NOMO-1 treated with DMSO at 0.1 percent for 48 hours (cell line): ENCODE measurements around the gene UPF3A.
"Not testable (repeated sequence)": the region's sequence is repeated elsewhere in the genome, so short reads cannot be mapped to it uniquely, and the experiment has no call there.

Experiments
- DNase-seq: peaks from one replicate; lab custom pipeline; 2025; ENCODE audit not compliant: unreplicated experiment; lab: John Stamatoyannopoulos, UW

The UPF3A gene

DNA sequence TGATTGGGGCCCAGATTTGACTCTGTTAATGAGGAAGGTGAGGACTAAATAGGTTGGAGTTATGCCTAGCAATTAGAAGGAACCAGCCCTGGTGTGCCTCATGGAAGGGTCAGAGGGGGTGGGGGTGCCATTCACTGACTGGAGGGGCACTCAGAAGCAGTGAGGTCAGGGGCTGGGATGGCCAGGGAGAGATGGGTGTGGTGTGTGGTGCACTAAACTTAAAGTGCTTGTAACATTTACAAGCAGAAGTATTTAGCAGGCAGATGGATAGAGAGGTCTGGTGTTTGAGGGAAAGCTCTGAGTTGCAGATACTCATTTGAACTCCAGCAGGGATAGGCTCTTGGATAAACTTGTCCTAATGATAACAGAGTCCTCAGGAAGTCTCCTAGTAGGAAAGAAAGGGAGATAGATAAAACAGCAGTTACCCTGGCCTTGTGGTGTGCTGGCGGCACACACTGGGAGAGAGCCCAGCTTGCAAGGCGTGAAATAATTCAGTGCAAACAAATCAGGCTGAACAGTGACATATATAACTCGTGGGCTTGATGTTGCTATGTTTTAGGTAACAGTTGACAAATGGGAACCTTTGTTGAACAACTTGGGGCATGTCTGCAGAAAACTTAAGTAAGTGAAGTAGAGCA is 20.0 kb upstream of the UPF3A start:
- no peak for DNase-seq

DNA sequence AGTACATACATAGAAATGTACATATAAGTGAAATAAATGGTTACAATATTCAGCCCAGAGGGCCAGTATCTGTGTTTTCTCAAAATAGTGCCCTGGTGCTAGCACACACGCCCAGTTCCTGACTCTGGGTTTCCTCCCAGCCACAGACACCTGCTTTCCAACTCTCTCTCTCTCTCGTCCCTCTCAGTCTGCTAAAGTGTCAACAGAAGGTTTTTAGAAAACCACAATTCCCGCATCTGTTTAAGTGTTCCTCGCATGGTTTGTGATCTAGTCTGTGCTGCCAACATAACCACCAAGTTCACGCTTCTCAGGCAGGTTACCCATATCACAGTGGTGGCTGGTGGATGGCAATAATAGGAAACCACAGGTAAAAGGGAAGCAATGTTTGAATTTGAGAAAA is 17.8 kb upstream of the UPF3A start:
- no peak for DNase-seq

DNA sequence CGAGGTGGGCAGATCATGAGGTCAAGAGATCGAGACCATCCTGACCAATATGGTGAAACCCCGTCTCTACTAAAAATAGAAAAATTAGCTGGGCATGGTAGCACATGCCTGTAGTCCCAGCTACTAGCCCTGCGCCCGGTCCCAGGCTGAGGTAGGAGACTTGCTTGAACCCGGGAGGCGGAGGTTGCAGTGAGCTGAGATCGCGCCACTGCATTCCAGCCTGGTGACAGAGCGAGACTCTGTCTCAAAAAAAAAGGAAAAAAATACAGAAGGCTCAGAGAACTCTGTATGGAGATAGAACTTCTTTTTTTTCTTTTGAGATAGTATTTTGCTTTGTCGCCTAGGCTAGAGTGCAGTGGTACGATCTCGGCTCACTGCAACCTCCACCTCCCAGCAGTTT is 17.1 kb upstream of the UPF3A start:
- DNase-seq, result not testable (repeated sequence)

DNA sequence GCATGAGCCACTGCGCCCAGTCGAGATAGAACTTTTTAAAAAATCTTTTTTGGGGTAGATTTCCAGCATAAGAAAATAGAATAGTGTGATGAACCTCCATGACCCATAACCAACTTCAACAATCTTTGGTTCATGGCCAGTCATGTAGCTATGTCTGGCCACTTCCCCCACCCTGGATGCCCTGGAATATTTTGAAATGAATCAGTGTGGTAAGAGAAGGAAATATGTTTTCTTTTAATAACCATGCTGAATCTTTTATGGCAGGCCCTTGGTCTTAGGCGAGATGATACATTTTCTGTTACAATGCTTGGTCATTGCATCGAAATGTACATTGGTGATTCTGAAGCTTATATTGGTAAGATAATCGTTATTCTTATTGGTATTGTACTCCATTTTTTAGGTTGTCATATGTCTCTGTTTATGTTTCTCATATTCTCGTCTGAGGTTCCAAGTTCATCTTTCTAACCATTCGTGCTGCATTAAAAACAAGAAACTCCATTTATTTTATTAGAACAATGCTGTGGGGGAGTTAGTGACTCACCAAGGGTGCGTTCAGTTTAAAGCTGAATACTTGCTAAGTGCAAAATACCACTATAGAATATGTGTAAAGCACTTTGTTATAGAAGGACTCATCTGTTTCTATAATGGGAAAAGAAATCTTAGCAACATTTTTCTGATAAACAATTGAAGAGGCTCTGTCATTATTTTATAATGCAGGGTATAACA is 16.4 kb upstream of the UPF3A start:
- DNase-seq, result no peak

DNA sequence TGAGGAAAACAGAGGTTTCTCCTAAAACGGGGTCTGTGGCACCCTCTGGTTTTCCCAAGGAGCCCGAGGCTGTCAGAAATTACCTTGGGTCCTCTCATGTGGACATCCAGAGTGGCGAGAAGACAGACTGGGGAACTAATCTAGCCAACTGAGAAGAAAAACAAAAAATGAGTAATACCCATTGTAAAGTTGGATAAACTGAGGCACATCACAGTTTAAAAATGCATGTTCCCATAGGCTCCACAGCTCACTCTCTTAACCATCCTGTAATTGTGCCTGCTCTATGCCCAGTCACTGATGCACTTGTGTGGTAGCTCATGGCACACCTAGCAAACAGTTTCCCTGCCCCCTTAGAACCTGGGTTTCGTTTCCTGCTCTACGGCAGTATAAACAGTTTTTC is 15.2 kb upstream of the UPF3A start:
- no peak for DNase-seq

DNA sequence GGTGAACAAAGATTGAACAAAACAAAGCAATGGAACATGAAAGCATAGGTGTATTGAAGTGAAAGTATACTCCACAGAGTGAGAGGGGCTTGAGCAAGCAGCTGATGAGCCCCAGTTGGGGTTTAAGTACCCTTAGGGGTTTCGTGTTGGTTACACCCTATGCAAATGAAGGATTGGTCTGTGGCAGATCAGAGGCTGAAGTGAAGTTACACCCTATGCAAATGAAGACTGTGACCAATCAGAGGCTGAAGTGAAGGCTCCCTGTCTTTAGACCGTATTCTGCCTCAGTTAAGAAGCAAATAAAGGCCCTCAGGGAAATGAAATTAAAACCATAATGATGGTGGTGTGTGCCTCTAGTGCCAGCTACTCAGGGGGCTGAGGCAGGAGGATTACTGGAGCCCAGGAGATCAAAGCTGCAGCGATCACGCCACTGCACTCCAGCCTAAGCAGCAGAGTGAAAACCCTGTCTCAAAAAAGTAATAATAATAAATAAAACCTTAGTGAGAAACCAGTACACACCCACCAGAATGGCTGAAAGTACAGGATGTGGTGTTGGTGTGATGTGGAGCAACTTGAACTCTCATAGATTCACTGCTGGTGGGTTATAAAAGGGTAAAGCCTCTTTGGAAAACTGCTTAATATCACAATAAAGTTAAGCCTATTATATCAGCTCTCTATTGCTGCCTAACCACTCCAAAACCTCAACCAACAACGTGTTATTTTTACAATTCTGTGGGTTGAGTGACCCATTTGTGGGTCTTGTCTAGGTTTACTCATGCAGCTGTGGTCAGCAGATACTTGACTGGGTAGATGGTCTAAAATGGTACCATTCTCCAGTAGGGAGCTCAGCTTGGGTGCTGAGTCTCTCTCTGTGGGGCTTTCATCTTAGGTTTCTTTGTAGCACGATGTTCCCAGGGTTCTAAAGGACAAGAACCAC is 12.8 kb upstream of the UPF3A start:
- no peak for DNase-seq

DNA sequence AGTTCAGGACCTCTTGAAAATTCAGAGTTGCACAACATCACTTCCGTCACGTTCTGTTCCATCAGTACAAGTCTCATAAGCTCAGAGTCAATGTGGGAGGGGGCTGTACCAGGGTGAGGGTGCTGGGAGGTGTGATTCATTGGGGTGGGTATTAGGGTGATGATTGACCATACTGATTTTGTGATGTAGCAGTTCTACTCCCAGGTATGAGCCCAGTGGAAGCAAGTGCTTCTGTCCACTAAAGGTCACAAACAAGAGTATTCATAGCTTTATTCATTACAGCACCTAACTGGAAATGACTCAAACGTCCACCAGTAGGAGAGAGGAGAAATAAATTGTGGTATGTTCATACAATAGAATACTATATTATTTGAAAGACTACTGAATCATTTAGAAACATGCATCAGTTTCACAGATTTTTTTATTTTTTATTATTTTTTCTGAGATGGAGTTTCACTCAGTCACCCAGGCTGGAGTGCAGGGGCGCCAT is 12.1 kb upstream of the UPF3A start:
- DNase-seq, result no peak

DNA sequence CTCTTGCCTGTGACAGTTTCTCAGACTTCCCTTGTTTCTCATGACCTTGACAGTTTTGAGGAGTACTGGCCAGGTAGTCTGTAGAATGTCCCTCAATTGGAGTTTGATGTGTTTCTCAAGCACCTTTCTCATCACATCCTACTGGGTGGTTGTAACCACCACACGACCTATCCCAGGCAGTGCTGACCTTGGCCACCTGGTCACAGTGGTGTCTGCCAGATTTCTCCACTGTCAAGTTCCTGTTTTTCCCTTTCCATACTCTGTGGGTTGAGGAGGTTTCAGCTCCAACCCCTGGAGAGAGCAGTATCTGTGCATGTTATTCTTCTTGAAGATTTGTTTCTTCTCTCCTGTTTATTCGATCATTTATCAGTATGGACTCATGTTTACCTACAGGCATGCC is 8.4 kb upstream of the UPF3A start:
- no peak for DNase-seq

DNA sequence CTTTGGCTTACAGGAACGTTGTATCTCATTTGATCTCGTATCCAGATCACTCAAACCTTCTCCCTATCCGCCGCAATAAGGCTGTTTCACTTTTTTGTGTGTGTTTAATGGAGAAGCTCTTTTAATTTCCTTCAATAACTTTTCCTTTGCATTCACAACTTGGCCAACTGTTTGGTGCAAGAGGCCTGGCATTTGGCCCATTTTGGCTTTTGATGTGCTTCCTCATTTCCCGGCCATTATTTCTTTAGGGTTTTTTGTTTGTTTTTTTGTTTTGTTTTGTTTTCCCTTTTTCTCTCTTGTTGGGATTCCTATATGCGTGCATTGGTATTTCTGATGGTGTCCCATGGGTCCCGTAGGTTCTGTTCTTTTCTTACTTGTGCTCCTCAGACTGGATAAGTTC is 6.1 kb upstream of the UPF3A start:
- DNase-seq, result no peak

DNA sequence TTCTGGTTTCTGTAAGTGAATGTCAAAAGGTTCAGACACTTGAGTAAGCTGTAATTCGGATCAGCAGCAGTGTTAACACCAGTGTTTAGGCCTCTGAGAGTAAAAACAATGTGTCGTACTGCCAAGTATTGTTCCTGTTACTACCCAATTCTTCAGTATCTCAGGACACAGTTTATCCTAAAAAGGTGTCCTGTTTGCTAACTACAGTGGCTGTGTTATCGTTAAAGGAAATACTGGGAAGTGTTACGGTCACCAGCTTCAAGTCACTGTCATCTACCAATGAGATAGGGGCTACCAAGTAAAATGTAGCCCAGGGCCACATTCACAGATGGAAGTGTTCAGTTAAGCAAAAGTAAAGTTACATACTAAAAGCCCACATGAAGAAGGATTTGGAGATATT is 2.3 kb upstream of the UPF3A start:
- no peak for DNase-seq

DNA sequence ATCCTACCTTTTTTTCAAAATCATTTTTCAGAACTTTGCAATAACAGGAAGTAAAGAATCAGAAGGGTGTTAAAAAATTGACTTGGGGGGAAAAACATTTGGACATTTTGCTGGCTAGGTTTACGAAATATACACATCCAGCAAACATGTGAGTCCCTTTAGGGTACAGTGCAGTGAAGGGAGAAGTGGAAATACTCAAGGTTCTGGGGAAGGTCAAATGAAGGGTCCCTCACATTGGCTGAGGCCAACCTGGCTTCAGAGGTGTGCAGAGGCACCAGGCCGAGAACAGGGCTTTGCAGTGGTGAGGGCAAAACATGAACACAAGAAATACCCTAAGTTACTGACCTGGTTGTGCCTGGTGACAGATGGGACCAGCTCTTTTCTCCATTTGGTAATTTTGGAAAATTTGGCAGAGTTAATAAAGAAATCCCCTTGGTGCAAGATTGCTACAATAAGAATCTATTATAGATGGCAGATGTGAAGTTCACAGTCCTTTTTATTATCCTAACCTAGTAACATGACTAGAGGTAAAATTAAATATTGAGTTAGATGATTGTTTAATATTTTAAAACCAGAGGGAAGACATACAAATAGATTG is 1.5 kb upstream of the UPF3A start:
- DNase-seq, result no peak

DNA sequence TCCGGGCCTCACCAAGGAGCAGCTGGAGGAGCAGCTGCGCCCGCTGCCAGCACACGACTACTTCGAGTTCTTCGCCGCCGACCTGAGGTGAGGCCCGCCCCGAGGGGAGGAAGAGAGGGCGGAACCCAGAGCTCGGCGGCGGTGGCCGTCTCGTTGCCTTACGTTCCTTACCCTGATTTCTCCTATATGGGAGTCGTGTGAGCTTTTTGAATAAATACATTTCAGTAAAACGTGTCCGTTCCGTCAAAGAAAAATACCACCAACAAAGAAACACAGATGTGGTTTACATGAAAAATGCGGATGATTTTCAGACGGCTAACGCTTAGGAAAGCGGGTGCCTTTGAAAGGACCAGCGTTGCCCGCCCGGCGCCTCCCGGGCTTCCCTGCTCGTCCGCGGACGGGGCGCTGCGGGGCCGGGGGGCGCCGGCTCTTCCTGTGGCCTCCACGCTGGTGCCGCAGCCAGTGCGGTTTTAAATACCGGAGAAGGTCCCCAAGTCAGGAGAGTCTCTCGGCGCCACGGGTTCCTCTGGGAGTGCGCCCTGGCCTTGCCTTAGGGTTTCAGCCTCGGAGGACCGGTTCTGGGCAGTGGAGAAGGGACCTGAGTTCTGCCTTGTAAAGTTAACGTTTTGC is 755 bp downstream of the UPF3A start:
- peak; percentile 61 for DNase-seq

DNA sequence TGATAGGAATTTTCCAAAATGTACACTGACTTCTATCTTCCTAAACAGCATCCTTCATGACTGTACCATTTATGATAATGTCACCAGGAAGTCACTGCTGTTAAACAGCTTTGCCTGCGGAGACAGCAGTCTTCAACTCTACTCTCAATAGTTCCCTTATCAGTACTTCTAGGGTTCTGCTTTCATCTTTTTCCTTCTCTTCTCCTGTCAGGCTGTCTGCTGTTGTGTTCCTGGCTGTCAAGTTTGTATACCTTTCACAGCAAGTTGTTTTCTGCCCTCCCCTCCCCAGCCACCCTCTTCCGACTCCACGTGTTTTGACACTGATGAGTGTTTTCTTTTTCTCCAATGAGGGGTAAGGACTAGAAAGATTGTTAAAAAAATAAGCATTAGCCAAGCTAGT is 2.2 kb downstream of the UPF3A start:
- DNase-seq, result no peak

DNA sequence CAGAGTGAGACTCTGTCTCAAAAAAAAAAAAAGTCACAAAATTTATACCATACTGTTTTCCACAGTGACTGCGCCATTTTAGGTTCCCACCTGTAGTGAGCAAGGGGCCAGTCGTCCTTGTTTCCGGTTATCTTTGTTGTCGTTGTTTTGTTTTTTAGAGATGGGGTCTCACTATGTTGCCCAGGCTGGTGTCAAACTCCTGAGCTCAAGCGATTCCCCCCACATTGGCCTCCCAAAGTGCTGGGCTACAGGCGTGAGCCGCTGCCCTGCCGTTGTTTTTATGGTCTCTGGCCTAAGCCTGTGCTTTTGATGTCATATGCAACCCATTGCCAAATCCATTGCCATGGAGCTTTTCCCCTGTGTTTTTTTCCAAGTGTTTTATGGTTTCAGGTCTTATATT is 3.3 kb downstream of the UPF3A start:
- no peak for DNase-seq

DNA sequence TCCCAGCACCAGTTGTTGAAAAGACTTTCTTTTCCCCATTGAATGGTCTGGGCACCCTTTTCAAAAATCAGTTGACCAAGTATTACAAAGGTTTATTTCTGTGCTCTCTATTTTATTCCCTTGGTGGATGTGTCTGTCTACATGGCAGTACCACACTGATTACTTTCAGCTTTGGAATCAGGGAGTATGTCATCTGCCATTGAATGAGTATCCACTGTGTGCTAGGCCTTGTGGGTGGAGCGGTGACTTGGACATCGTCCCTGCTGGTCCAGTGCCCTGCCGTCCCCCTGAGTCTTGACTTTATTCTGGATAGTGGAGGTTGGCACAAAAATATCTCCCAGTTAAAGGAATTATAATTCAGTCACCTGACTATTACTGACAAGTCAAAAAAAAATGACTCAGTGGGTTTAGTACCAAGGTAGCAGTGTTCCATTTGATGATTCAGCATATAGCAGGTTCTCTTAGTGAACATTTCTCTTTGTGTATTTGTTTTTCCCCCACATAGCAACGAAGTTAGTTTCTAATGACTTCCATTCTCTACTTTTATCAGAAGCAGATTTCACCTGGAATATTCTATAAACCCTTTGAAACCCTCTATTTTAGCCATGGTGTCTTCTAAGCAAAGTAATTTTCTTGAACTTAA is 3.9 kb downstream of the UPF3A start:
- no peak for DNase-seq

DNA sequence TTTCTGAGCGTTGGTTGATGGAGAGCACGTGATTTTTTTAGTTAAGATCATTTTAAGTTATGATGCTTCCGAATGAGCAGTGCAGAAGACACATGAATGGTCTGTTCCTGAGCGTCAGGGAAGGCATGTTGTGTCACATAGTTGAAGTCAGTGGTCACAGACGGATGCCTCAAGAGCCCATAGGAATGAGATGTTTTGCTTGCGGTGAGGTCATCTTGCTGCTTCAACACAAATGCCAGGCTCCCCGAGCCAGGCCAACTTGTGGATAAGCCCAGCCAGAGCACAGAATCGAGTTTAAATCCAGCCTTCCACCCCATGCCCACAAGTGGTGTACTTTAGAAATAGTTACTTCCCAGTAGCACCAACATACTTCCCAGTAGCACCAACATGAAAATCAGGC is 5.4 kb downstream of the UPF3A start:
- no peak for DNase-seq

DNA sequence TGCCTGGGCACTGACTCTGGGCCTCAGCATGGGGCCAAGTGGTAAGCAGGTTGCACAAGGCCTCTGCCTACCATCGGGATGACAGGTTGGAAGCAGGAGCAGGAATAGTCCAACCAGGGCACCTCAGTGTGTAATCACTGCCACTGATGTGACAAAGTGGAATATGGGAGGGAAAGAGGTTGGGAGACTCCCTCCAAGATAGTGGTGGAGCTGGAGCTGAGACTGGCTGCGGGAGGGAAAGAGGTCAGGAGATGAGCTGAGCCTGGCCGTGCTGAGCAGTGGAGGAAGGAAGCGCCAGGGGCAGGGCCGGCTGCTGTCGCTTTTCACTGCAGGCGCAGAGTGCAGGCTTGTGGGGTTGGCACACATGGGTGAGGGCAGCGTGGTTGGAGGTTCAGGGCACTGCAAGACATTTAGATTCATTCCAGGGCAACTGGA is 6.8 kb downstream of the UPF3A start:
- DNase-seq, result no peak

DNA sequence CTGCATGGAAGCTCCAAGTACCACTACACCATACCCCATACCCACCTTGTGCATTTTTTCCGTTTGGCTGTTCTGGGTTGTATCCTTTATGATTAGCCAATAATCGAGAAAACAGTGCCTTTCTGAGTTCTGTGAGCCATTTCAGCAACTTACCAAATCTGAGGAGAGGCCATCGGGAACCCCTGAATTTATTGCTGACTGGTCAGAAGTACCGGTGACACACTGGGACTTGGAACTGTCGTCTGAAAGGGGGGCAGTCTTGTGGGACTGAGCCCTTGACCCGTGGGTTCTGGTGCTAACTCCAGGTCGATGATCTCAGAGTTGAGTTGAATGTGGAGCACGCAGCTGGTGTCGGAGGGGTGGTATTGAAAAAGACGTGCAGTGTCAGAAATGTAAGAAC is 15.0 kb downstream of the UPF3A start:
- no peak for DNase-seq

DNA sequence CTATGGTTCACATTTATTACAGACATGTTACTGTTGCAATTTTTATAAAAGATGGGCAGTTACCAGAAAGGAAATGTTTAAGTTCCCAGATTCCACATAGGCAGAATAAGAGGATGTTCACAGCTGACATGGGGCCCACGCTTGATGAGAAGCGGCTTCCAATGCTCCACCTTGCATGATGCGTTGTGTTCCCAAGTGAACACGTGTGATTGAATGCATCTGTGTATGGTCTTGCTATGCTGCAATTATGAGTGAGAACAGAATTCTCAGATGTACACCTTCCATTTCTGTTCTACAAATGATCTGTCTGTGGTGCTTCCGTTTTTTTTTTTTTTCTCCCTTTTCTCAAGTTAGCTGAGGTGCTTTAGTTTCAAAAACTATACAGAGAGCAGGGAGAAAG is 15.5 kb downstream of the UPF3A start:
- DNase-seq, result no peak

DNA sequence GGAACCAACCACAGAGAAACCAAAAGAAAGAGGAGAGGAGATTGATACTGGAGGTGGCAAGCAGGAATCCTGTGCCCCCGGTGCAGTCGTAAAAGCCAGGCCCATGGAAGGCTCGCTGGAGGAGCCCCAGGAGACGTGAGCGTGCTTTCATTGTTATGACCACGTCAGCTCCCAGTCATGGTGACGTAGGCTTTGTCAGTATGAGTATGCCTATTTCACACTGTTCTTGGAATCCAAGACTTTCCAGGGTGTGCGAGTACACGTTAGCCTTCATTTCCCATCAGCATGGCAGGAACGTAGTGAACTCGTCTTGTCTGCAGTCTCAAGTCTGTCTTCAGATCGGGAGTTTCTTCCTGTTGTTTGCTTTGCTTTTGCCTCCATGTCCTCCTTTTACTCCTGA is 17.5 kb downstream of the UPF3A start:
- DNase-seq, result no peak
